NCI-H82 treated with DMSO at 0.1 percent for 48 hours (cell line): ENCODE measurements around the gene SMAD7.

ENCODE experiments used
- DNase-seq: peaks from one replicate; lab custom pipeline; 2025; ENCODE audit not compliant: unreplicated experiment; lab: John Stamatoyannopoulos, UW

The SMAD7 gene

DNA sequence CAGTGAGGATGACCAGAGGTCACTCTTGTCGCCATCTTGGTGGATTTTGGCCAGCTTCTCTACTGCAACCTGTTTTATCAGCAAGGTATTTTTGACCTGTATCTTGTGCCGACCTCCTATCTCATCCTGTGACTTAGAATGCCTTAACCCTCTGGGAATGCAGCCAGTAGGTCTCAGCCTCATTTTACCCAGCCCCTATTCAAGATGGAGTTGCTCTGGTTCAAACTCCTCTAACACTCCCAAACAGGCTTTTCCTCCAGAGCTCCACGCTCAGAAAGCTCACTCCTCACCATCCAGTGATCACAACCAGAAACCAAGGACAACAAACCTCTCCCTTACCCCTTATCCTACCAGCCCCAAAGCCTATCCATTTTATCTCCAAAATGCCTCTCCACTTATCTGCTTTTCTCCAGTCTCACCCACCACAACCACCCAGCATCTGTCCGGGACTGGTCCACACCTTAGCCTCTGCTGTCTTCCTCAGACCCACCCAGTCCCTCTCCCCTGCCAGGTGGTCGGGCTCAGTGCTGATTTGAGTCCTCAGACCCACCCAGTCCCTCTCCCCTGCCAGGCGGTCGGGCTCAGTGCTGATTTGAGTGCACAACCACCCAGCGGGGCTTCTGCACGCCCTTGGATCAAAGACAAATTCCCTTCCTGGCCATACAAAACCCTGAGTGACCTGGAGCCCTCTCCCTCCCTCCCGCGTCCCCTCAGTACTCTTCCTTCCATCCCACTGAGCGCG is 11.7 kb upstream of the SMAD7 start:
- no peak for DNase-seq

DNA sequence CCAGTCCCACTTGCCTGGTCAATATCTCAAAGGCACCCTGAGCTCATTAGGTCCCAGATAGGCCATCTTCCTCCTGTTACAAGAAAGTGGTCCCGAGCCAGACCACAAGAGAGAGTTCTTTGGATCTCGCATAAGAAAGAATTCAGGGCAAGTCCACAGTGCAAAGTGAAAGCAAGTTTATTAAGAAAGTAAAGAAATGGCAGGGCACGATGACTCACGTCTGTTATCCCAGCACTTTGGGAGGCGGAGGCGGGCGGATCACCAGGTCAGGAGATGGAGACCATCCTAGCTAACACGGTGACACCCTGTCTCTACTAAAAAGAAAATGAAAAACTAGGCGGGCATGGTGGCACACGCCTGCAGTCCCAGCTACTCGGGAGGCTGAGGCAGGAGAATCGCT is 10.8 kb upstream of the SMAD7 start:
- no peak for DNase-seq

DNA sequence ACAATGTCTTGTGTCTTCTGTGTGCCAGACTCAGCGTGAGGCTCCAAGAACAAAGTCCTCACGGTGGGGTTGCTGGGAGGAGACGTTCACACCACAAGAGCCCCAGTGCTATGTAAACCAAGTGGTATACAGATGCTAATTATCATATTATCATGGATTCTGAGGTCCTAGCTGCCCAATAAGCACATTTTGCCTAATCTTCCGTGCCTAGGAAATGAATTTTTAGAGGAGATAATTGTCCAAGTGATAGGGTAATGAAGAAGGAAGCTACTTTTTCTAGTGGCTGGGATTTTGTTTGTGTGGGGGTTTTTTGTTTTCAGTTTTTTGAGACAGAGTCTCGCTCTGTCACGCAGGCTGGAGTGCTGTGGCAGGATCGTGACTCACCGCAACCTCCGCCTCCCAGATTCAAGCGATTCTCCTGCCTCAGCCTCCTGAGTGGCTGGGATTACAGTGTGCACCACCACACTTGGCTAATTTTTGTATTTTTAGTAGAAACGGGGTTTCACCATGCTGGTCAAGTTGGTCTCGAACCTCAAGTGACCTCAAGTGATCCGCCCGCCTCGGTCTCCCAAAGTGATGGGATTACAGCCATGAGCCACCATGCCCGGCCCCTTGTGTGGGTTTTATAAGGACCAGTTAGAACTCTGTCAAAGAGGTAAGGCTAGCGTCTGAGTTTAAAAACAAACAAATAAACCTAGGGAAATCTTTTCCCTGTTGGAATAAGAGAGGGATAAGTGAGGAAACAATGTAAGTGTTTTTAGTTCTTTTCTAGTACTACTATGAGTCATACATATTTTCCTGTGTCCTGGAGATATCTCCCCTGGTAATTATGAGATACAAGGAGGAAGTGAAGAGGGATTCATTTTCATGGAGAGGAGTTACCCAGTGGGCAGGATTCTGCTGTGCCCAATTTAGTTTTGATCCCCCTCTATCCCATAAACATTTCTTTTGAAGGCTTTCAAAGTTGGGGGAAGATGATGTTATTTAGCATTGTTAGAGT is 9.5 kb upstream of the SMAD7 start:
- DNase-seq, result no peak

- no peak for DNase-seq
Observed at GRCh38 chr18:48959551-48959920, 8.8 kb upstream of the SMAD7 start.

DNA sequence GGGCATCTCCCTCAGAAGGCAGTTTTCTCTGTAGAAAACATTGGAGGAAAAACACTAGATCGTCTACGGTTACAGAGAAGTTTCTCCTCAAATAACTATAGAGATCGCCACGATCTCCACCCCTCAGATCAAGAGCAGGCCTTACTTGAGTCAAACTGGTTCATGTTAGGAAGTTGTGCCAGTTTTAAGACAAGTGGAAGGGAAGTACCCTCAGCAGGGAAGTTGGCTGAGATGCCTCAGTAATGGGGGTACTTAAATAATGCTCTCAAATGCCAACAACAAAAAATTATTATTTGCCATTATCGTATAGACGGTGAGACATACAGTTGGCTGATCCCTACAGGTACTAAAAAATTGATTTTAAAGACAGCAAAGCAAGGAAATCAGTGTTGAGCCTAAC is 8.2 kb upstream of the SMAD7 start:
- DNase-seq, result no peak

DNA sequence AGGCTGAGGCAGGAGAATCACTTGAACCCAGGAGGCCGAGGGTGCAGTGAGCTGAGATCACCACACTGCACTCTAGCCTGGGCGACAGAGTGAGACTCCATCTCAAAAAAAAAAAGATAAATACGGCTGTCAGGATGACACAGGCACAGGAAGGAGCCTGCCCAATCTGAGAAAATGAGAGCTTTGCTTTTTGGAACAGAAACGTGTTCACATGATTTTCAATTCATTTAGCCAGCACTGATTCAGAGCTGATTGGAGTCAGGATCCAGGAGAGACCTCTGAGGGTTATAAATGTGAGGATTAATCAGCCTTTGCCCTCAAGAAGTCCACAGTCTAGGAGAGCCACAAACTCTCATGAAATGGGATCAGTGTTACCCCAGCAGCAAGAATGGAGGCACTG is 6.9 kb upstream of the SMAD7 start:
- DNase-seq, result no peak

- DNase-seq, result no peak
Observed at GRCh38 chr18:48957136-48957535, 6.4 kb upstream of the SMAD7 start.

DNA sequence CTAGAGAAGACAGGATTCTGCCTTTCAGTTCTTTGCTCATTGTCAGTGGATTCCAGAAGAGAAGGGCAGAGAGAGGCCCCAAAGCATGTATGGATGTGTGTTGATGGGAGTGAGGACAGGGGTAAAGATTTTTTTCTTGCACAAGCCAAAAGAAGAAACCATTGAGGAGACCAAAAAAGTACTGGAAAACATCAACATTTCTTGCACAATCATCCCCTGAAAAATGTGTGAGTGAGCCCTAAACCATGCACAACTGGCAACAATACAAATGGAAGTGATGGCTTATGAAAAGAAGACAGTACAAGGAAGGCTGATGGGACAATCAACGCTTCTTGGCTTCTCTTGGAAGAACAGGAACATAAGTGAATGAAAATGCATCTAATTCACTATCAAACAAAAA is 5.6 kb upstream of the SMAD7 start:
- DNase-seq, result no peak

DNA sequence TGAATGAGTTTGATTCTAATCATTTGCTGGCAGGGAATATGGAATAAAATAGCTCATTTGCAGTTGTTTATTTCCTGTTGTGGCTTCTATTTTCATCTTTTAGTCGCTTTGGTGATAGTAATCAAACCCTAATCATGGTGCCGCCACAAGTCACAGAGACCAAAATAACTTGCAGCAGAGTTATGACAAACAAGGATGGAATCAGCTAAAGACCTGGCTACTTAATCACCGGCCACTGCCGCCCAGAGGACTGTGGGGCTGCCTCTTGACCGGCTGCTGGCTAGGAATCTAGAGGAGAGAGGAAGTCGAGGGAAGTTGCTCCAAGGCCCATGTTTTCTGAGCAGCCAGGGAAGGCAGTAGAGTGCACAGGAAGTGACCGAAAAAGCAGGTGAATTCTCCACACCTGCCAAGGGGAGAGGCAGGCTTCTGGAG is 5.1 kb upstream of the SMAD7 start:
- no peak for DNase-seq

GRCh38 chr18:48954886-48955819 is 4.4 kb upstream of the SMAD7 start:
- DNase-seq, result no peak

DNA sequence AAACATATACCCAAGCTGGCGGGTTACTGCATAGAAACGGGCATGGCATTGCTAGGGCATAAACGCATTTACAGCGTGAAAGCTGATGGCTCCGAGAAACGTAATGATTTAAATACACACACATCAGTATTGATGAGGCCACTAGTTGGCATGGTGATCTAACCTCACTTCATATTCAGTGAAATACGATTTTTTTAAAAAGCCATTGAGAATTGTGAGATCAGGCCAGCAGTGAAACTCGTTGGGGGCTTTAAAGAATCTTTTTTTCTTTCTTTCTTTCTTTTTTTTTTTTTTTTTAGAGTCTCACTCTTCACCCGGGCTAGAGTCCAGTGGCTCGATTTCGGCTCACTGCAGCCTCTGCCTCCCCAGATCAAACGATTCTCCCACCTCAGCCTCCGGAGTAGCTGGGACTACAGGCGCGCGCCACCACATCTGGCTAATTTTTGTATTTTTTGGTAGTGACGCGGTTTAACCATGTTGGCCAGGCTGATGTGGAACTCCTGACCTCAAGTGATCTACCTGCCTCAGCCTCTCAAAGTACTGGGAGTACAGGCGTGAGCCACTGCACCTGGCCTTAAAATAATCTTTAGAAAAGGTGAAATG is 2.4 kb upstream of the SMAD7 start:
- DNase-seq, result no peak

- peak; percentile 56 for DNase-seq
Observed at GRCh38 chr18:48952287-48953103, 1.7 kb upstream of the SMAD7 start.

GRCh38 chr18:48951448-48952286 is 902 bp upstream of the SMAD7 start:
- peak; percentile 54 for DNase-seq

GRCh38 chr18:48949606-48950535 is 894 bp downstream of the SMAD7 start:
- no peak for DNase-seq

DNA sequence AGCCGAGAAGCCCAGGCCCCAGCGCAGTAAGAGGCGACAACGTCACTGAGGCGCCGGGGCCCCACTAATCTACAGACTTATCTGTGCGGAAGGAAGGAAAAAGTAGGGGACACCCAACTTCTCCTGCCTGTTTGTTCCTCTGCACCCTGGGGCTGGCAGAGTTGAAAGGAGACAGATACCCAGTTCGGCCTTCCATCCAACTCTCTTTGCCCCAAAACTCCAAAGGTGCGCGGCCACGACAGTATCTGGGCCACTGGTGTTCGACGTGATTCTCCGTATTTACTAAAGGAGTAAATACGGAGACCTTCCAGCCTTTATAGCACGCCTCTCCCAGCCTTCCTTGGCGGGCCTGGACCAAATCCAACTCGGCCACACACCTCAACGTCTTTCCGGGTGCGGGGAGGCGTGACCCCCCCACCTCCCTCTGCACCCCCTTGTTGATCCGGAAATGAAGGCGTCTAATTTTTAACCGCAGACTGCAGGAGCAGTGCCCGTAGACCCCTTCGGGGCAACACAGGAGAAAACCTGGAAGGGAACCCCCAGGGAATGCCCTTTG is 1.6 kb downstream of the SMAD7 start:
- no peak for DNase-seq

GRCh38 chr18:48948112-48949049 is 2.4 kb downstream of the SMAD7 start:
- DNase-seq, result no peak
